Fibroblast of the aortic adventitia (primary cell): ENCODE measurements around the gene CTNNA3. TPM values are rescaled to one million over a fixed set of nuclear protein-coding genes. Genes with fewer than 3 reads are reported as not detected.

ENCODE experiments used
- DNase-seq: peaks from one replicate; pipeline ENCODE4 v3.0.0-alpha.2; 2010; ENCODE audit warnings: low read depth
- H3K4me3 ChIP-seq: 2 replicates; pipeline ENCODE4 v1.5.1; 2011; ENCODE audit warnings: low read depth, mild to moderate bottlenecking, control low read depth, low read length, moderate library complexity
- total RNA-seq: library from RNA; depleted of rRNA; stranded (reverse); fragments of >200 nt; gene quantifications from 2 replicates; pipeline ENCODE4 v1.2.3, GENCODE V29; 2012; ENCODE audit warnings: low replicate concordance
- TF ChIP-seq, protein P1 (sequence below): IDR thresholded peaks from 2 replicates; pipeline ENCODE4 v1.5.1; 2011; ENCODE audit warnings: mild to moderate bottlenecking, low read length, control low read depth, inconsistent platforms; ENCODE audit not compliant: insufficient read depth

CTNNA3 gene
- total RNA-seq, 1 donor, result not detected

- TF ChIP-seq, protein P1, sequence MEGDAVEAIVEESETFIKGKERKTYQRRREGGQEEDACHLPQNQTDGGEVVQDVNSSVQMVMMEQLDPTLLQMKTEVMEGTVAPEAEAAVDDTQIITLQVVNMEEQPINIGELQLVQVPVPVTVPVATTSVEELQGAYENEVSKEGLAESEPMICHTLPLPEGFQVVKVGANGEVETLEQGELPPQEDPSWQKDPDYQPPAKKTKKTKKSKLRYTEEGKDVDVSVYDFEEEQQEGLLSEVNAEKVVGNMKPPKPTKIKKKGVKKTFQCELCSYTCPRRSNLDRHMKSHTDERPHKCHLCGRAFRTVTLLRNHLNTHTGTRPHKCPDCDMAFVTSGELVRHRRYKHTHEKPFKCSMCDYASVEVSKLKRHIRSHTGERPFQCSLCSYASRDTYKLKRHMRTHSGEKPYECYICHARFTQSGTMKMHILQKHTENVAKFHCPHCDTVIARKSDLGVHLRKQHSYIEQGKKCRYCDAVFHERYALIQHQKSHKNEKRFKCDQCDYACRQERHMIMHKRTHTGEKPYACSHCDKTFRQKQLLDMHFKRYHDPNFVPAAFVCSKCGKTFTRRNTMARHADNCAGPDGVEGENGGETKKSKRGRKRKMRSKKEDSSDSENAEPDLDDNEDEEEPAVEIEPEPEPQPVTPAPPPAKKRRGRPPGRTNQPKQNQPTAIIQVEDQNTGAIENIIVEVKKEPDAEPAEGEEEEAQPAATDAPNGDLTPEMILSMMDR, result no peak
Observed at GRCh38 chr10:66575251-66575855, 1120.6 kb downstream of the CTNNA3 start.

DNA sequence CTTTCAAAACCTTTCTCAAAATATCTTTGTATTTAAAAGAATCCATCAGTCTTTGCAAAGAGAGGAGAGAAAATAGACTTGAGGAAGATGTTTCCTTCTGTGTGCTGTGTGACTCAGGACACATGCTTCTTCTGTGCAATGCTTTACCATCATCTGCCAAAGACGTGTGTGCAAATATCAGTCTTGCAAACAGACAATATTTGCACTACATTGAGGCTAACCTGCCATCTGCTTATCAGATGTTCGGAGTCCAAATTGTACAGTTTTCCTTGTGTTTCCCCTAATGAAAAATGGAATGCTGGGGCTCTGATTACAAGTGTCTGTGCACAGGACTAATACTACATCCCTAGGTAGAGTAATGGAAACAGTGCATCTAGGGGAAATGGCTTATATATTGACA is 1123.3 kb downstream of the CTNNA3 start:
- TF ChIP-seq, protein P1, result no peak
- no peak for DNase-seq
- H3K4me3 ChIP-seq, result no peak overlapping the region

More at GRCh38 chr10:66575251-66575855, 1120.6 kb downstream of the CTNNA3 start:
- no peak for DNase-seq
- H3K4me3 ChIP-seq, result no peak overlapping the region

DNA sequence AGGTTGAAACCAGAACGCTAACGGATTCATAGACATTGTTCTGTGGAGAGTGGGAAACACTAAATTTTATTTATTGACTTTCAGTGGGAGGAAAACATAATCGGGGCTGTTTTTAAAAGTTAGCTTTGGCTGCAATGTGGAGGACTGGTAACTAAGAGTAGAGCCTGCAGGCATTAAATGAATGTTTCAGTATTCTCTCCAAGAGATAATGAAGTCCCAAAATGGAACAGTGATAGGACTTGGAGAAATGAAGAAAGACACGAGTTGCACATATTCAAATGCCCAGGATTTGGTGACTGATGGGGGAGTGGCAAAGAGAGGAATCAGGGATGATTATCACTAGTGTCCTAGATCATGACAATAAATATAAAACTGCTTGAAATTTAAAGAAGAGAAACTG is 1130.0 kb downstream of the CTNNA3 start:
- TF ChIP-seq, protein P1, result no peak
- H3K4me3 ChIP-seq, result no peak overlapping the region
- DNase-seq, result no peak

GRCh38 chr10:66564287-66564686 is 1131.7 kb downstream of the CTNNA3 start:
- no peak for DNase-seq
- TF ChIP-seq, protein P1, result no peak
- H3K4me3 ChIP-seq, result no peak overlapping the region

- no peak for DNase-seq
- TF ChIP-seq, protein P1, result no peak
- no peak overlapping the region for H3K4me3 ChIP-seq
Observed at GRCh38 chr10:66555061-66555460, 1140.9 kb downstream of the CTNNA3 start.

DNA sequence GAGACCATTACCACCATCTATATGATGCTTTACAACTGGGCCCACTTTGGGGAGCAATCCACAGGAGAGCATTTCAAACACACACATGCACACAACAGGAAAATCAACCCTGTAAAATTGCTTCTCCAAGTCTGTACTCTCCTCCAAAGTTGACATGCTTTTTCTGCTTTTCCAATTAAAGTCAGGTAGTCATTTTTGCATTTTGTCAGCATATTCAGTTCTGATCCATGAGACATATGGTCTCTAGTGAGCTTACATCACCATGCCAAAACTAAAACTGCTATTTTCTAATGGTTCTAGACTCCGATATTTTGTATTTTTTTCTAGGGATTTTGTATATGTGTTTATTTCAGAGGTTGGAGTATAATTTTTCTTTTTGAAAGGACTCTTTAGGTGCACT is 1143.7 kb downstream of the CTNNA3 start:
- TF ChIP-seq, protein P1, result no peak
- no peak for DNase-seq
- H3K4me3 ChIP-seq, result no peak overlapping the region

DNA sequence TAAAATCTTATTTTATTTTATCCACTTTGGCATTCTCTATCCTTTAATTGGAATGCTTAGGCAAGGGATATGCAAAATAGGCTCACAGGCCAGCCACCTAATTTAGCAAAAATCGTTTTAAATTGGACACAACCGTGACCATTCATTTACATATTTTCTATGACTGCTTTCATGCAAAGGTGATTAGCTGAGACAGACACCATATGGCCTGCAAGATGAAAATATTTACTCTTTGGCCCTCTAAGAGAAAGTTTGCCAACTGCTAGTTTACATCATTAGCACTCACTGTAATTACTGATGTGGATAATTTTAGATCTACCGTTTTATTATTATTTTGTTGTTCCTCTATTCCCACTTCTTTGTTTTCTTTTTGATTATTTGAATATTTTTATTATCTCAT is 1145.6 kb downstream of the CTNNA3 start:
- no peak for DNase-seq
- H3K4me3 ChIP-seq, result no peak overlapping the region
- TF ChIP-seq, protein P1, result no peak
